Breast epithelium (tissue), 3 donors: ENCODE results near the gene BCAS3.

ENCODE experiments used
- POLR2AphosphoS5 ChIP-seq, 3 donors: sonication (generic); formaldehyde crosslinking; IDR thresholded peaks; one replicate each; pipeline ENCODE4 v1.6.1; 2017; ENCODE audit warnings: antibody characterized with exemption in 3 of 3
- TF ChIP-seq, protein P1 (sequence below), 3 donors: fragments of 450-650 bp; IDR thresholded peaks; one replicate each; pipeline ENCODE4 v1.5.1; 2016 to 2017; ENCODE audit warnings: antibody characterized with exemption in 3 of 3, mild to moderate bottlenecking in 3 of 3, moderate library complexity in 3 of 3

DNA sequence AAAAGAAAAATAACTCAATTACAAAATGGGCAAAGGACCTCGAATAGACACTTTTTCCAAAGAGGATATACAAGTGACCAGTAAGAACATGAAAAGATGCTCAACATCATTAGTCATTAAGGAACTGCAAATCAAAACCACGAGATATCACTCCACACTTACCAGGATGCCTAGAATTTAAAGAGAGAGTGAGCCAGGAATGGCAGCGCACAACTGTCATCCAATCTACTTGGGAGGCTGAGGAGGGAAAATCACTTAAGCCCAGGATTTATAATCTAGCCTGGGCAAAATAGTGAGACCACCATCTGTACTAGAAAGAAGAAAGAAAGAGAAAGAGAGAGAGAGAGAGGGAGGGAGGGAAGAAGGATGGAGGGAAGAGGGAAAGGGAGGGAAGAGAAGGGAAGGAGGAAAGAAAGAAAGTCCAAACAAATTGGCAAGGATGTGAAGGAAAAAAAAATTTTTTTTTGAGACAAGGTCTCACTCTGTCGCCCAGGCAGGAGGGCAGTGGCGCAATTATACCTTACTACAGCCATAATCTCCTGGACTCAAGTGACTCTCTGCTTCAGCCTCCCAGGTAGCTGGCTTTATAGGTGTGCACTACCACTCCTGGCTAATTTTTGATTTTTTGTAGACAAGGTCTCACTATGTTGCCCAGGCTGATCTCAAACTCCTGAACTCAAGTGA lies 744.6 kb downstream of the BCAS3 start:
- TF ChIP-seq POLR2AphosphoS5 (IDR thresholded peaks at IDR 0.05) = no peak
- TF ChIP-seq, protein P1, sequence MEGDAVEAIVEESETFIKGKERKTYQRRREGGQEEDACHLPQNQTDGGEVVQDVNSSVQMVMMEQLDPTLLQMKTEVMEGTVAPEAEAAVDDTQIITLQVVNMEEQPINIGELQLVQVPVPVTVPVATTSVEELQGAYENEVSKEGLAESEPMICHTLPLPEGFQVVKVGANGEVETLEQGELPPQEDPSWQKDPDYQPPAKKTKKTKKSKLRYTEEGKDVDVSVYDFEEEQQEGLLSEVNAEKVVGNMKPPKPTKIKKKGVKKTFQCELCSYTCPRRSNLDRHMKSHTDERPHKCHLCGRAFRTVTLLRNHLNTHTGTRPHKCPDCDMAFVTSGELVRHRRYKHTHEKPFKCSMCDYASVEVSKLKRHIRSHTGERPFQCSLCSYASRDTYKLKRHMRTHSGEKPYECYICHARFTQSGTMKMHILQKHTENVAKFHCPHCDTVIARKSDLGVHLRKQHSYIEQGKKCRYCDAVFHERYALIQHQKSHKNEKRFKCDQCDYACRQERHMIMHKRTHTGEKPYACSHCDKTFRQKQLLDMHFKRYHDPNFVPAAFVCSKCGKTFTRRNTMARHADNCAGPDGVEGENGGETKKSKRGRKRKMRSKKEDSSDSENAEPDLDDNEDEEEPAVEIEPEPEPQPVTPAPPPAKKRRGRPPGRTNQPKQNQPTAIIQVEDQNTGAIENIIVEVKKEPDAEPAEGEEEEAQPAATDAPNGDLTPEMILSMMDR (IDR thresholded peaks at IDR 0.05) = no peak
